HG02588 (cell line): ENCODE data around the gene BABAM2.

ENCODE experiments used
- ATAC-seq: cut with Tn5 transposase; IDR thresholded peaks from one replicate; pipeline ENCODE4 v1.9.1; 2021; ENCODE audit warnings: mild to moderate bottlenecking, moderate library complexity; ENCODE audit not compliant: unreplicated experiment

BABAM2 gene

DNA sequence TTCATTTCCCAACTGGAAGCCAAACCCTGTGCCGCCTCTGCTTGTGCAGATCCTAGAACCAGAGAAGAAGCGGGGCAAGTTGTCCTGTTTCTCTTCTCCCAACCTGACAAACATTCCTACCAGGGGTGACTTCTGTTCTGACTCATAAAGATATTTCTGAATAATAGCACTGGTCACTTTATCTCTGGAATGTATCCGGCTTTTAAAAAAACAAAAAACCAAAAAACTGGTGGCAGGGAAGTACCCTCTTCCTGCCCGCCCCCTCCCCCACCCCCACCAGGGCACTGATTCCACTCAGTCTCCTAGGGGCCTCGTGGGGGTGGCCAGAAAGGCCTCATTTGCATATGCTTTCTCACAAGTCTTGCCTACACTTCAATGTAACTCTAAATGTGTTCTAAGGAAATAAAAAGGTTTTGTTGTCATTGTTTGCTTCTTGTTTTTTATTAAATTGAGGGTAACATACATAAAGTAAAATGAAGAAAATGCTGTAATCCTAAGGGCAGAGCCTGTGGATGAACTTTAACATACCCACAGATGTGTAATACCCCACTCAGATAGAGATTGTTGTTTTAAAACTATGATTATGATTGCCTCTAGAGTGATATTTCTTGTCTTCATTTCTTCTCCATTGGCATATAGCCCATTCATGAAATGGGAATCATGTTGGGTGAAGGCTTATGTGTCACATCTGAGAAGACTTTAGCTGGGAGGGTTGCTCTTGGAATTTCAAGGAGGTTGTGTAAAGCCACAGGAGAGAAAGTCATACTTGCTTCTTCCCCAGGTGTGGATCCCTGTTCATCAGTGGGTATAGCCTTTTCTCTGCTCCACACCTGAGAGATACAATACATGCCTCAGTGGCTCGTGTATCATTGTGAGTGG, 496.8 kb downstream of the BABAM2 start:
- ATAC-seq = no peak
